ENCODE data around the gene KRT4. TPM values are rescaled to one million over a fixed set of nuclear protein-coding genes. Genes with fewer than 3 reads are reported as not detected.

The KRT4 gene
- total and polyA plus RNA-seq, 2 experiments from 2014 or later, result 4.2 to 8.7 TPM

- Histone ChIP-seq H3K27ac (no peak overlapping the region), H4K20me1 (ENCODE audit: insufficient read depth, poor library complexity, severe bottlenecking) (no peaks in the 10 kb centered on the region), H3K27me3 (peaks cover 19% of the 10 kb centered on the region), H3K4me1 (ENCODE audit: insufficient read depth) (no peaks in the 10 kb centered on the region), H3K9me3 (ENCODE audit: low read depth) (no peaks in the 10 kb centered on the region), H3K4me3 (no peak overlapping the region), H3K36me3 (replicated peaks; ENCODE audit: insufficient read depth, low read depth) (no peaks in the 10 kb centered on the region), H3K4me2 (no peak overlapping the region), H2AFZ (no peak overlapping the region), H3K79me2 (no peaks in the 10 kb centered on the region), H3K9me2 (replicated peaks; ENCODE audit: insufficient read depth) (no peaks in the 10 kb centered on the region)
- DNase-seq (ENCODE audit: low spot score), result no peak
- TF ChIP-seq, protein P1, sequence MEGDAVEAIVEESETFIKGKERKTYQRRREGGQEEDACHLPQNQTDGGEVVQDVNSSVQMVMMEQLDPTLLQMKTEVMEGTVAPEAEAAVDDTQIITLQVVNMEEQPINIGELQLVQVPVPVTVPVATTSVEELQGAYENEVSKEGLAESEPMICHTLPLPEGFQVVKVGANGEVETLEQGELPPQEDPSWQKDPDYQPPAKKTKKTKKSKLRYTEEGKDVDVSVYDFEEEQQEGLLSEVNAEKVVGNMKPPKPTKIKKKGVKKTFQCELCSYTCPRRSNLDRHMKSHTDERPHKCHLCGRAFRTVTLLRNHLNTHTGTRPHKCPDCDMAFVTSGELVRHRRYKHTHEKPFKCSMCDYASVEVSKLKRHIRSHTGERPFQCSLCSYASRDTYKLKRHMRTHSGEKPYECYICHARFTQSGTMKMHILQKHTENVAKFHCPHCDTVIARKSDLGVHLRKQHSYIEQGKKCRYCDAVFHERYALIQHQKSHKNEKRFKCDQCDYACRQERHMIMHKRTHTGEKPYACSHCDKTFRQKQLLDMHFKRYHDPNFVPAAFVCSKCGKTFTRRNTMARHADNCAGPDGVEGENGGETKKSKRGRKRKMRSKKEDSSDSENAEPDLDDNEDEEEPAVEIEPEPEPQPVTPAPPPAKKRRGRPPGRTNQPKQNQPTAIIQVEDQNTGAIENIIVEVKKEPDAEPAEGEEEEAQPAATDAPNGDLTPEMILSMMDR (IDR thresholded peaks at IDR 0.05; ENCODE audit: poor library complexity), result no peak
- TF ChIP-seq EZH2phosphoT487 (IDR thresholded peaks at IDR 0.05; ENCODE audit: low read depth, severe bottlenecking, unreplicated experiment) (no peak), EZH2 (IDR thresholded peaks at IDR 0.05; ENCODE audit: borderline replicate concordance) (no peak)
- WGBS (ENCODE audit: low lambda C conversion rate, missing lambda C conversion rate), result 90% methylated on average over 16 of the region's 16 CpGs
Measured at GRCh38 chr12:52807544-52808470, 6.1 kb downstream of the KRT4 start.

DNA sequence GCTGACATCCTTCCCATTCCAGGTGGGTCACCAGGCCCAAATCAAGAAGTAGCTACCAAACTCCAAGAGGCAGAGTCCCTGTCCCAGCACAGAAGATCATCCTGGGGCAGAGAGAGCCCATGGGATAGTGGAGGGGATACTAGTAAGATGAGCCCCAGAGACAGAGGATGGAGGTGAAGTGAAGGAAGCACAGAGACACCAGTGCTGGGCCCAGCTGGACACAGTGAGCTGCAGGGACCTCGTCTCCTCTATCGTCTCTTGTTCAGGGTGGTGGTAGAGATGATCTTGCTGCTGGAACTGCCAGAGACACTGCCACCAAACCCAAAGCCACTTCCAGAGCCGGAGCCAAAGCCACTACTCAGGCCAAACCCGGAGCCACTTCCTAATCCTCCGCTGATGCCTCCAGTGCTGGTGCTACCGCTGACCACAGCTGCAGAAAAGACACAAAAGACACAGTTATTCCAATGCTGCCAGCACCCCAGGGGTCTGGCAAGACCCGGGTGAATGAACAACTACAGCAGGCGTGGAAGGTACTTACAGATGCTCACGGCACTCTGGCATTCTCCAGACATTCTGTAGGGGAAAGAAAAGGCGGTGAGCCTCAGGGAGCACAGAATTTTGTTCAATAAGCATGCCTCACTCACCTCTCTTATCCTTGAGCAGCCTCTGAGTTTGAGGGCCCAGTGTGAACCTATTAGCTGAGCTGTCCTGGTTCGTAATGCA is 6.9 kb downstream of the KRT4 start:
- Histone ChIP-seq H3K79me2 (no peaks in the 10 kb centered on the region), H3K9me3 (ENCODE audit: low read depth) (no peaks in the 10 kb centered on the region), H3K27me3 (peaks cover 13% of the 10 kb centered on the region), H2AFZ (no peak overlapping the region), H3K36me3 (replicated peaks; ENCODE audit: insufficient read depth, low read depth) (no peaks in the 10 kb centered on the region), H3K4me1 (ENCODE audit: insufficient read depth) (no peaks in the 10 kb centered on the region), H4K20me1 (ENCODE audit: insufficient read depth, poor library complexity, severe bottlenecking) (no peaks in the 10 kb centered on the region), H3K4me2 (no peak overlapping the region), H3K9me2 (replicated peaks; ENCODE audit: insufficient read depth) (no peaks in the 10 kb centered on the region), H3K27ac (no peak overlapping the region), H3K4me3 (no peak overlapping the region)
- DNase-seq (ENCODE audit: low spot score), result no peak
- 92% methylated on average over 11 of the region's 11 CpGs for WGBS (ENCODE audit: low lambda C conversion rate, missing lambda C conversion rate)
- no peak for TF ChIP-seq EZH2phosphoT487 (IDR thresholded peaks at IDR 0.05; ENCODE audit: low read depth, severe bottlenecking, unreplicated experiment)
- TF ChIP-seq, protein P1 (IDR thresholded peaks at IDR 0.05; ENCODE audit: poor library complexity), result no peak
- no peak for TF ChIP-seq EZH2 (IDR thresholded peaks at IDR 0.05; ENCODE audit: borderline replicate concordance)

GRCh38 chr12:52806169-52806811 is 7.6 kb downstream of the KRT4 start:
- Histone ChIP-seq H3K27me3 (peaks cover 11% of the 10 kb centered on the region), H3K36me3 (replicated peaks; ENCODE audit: insufficient read depth, low read depth) (no peaks in the 10 kb centered on the region), H4K20me1 (ENCODE audit: insufficient read depth, poor library complexity, severe bottlenecking) (no peaks in the 10 kb centered on the region), H3K79me2 (no peaks in the 10 kb centered on the region), H2AFZ (no peak overlapping the region), H3K4me3 (no peak overlapping the region), H3K27ac (no peak overlapping the region), H3K9me3 (ENCODE audit: low read depth) (no peaks in the 10 kb centered on the region), H3K9me2 (replicated peaks; ENCODE audit: insufficient read depth) (no peaks in the 10 kb centered on the region), H3K4me2 (no peak overlapping the region), H3K4me1 (ENCODE audit: insufficient read depth) (no peaks in the 10 kb centered on the region)
- no peak for TF ChIP-seq EZH2phosphoT487 (IDR thresholded peaks at IDR 0.05; ENCODE audit: low read depth, severe bottlenecking, unreplicated experiment)
- TF ChIP-seq, protein P1 (IDR thresholded peaks at IDR 0.05; ENCODE audit: poor library complexity), result no peak
- TF ChIP-seq EZH2 (IDR thresholded peaks at IDR 0.05; ENCODE audit: borderline replicate concordance), result no peak
- no peak for DNase-seq (ENCODE audit: low spot score)
- WGBS (ENCODE audit: low lambda C conversion rate, missing lambda C conversion rate), result 96% methylated on average over 3 of the region's 3 CpGs
